GM12878 (cell line): ENCODE data around the gene HIVEP3. TPM values are rescaled to one million over a fixed set of nuclear protein-coding genes. Genes with fewer than 3 reads are reported as not detected.

ENCODE experiments used
- ATAC-seq: fragments of 200-7000 bp; cut with Tn5 transposase; 3 replicates; pipeline ENCODE4 v1.9.1; 2020; ENCODE audit warnings: mild to moderate bottlenecking, moderate library complexity
- BruUV-seq: library from RNA; stranded (reverse); fragments of 400-500 nt; replicated peaks from 2 replicates; lab custom pipeline; 2021; lab: Mats Ljungman, UMichigan
- CTCF ChIA-PET: fragments of 300-600 bp; sonication (Branson Sonifier 250); formaldehyde crosslinking; extraction: SDS; loops from one replicate; lab custom pipeline; 2021; ENCODE audit warnings: inconsistent platforms; lab: Yijun Ruan, JAX
- POLR2A ChIA-PET: fragments of 350-600 bp; formaldehyde crosslinking; extraction: SDS; loops from one replicate; lab custom pipeline; 2021; ENCODE audit warnings: inconsistent platforms; lab: Charles Lee
- RAD21 ChIA-PET: fragments of 300-600 bp; sonication (Branson Sonifier 250); formaldehyde crosslinking; loops from one replicate; lab custom pipeline; 2023; ENCODE audit warnings: antibody characterized with exemption; ENCODE audit not compliant: unreplicated experiment; lab: Charles Lee
- SMC1A ChIA-PET: fragments of 300-600 bp; sonication (Branson Sonifier 250); formaldehyde crosslinking; loops from one replicate; lab custom pipeline; 2023; ENCODE audit not compliant: unreplicated experiment, uncharacterized antibody; lab: Charles Lee
- DNase-seq: peaks from one replicate; pipeline ENCODE4 v3.0.0-alpha.2; 2011; ENCODE audit warnings: low read depth, low spot score
- FAIRE-seq: peaks from 3 replicates; lab custom pipeline; 2011; peaks lifted over from hg19 to GRCh38; lab: Jason Lieb, UNC
- H2AFZ ChIP-seq: 2 replicates; pipeline ENCODE4 v1.6.0; 2011; ENCODE audit warnings: low read depth, low read length, control low read depth; ENCODE audit not compliant: control insufficient read depth
- H3K27ac ChIP-seq: 2 replicates; pipeline ENCODE4 v1.5.1; 2011; ENCODE audit warnings: control low read depth; ENCODE audit not compliant: control insufficient read depth, insufficient read depth
- H3K27me3 ChIP-seq, 2 experiments: replicated peaks in 1 of 2; 2 replicates each; pipeline versions ENCODE4 v1.6.0 to v1.6.1; 2011; ENCODE audit warnings: low read length in 1 of 2; ENCODE audit not compliant: control insufficient read depth in 2 of 2, insufficient read depth in 2 of 2
- H3K36me3 ChIP-seq, 2 experiments: 2 replicates each; pipeline ENCODE4 v1.5.1; 2011; ENCODE audit warnings: low read length in 1 of 2; ENCODE audit not compliant: control insufficient read depth in 2 of 2, insufficient read depth in 2 of 2
- H3K4me1 ChIP-seq: 2 replicates; pipeline ENCODE4 v1.6.1; 2011; ENCODE audit warnings: mild to moderate bottlenecking, low read length, moderate library complexity, mixed read lengths; ENCODE audit not compliant: control insufficient read depth, insufficient read depth
- H3K4me2 ChIP-seq: 2 replicates; pipeline ENCODE4 v1.6.0; 2011; ENCODE audit warnings: control low read depth; ENCODE audit not compliant: control insufficient read depth, insufficient read depth
- H3K4me3 ChIP-seq: fragments of 200-600 bp; sonication (generic); 2 replicates; pipeline ENCODE4 v1.5.1; 2016
- H3K79me2 ChIP-seq: 2 replicates; pipeline ENCODE4 v1.6.0; 2011; ENCODE audit warnings: low read length; ENCODE audit not compliant: control insufficient read depth, insufficient read depth
- H3K9ac ChIP-seq: 2 replicates; pipeline ENCODE4 v1.8.0; 2011; ENCODE audit warnings: low read length, control low read depth, mixed read lengths; ENCODE audit not compliant: control insufficient read depth, insufficient read depth
- H3K9me3 ChIP-seq: replicated peaks from 3 replicates; pipeline ENCODE4 v1.5.1; 2011; ENCODE audit warnings: mild to moderate bottlenecking, low read length; ENCODE audit not compliant: control insufficient read depth, insufficient read depth
- H4K20me1 ChIP-seq: 2 replicates; pipeline ENCODE4 v1.6.0; 2011; ENCODE audit not compliant: control insufficient read depth, insufficient read depth
- ATF2 ChIP-seq: IDR thresholded peaks from 2 replicates; pipeline ENCODE4 v1.6.1; 2012; ENCODE audit warnings: low read length, inconsistent platforms
- ATF3 ChIP-seq: IDR thresholded peaks from 2 replicates; pipeline ENCODE4 v1.6.1; 2011; ENCODE audit warnings: low read depth, mild to moderate bottlenecking, low read length, moderate library complexity, borderline replicate concordance; ENCODE audit errors: extremely low read depth
- BACH1 ChIP-seq: fragments of 450-650 bp; IDR thresholded peaks from 2 replicates; pipeline ENCODE4 v1.6.1; 2017; ENCODE audit warnings: mild to moderate bottlenecking, borderline replicate concordance
- CHD4 ChIP-seq: fragments of 200-600 bp; sonication (generic); IDR thresholded peaks from 2 replicates; pipeline ENCODE4 v1.6.1; 2016; ENCODE audit warnings: mild to moderate bottlenecking
- FOXM1 ChIP-seq: IDR thresholded peaks from 2 replicates; pipeline ENCODE4 v1.6.1; 2012; ENCODE audit warnings: low read depth, mild to moderate bottlenecking, inconsistent platforms, low read length, moderate library complexity
- MEF2A ChIP-seq: IDR thresholded peaks from 2 replicates; pipeline ENCODE4 v1.6.1; 2011; ENCODE audit warnings: low read depth, mild to moderate bottlenecking, low read length, moderate library complexity; ENCODE audit not compliant: insufficient read depth
- PAX8 ChIP-seq: fragments of 450-650 bp; IDR thresholded peaks from 2 replicates; pipeline ENCODE4 v1.6.1; 2017; ENCODE audit warnings: mild to moderate bottlenecking, moderate library complexity
- RB1 ChIP-seq: fragments of 450-650 bp; formaldehyde crosslinking; IDR thresholded peaks from 2 replicates; pipeline ENCODE4 v1.6.1; 2017; ENCODE audit warnings: mild to moderate bottlenecking, borderline replicate concordance
- RFX5 ChIP-seq: IDR thresholded peaks from 2 replicates; pipeline ENCODE4 v1.6.1; 2011; ENCODE audit warnings: low read depth, low read length, improper control_type of control experiment
- SREBF2 ChIP-seq: IDR thresholded peaks from 2 replicates; pipeline ENCODE4 v1.6.1; 2012; ENCODE audit warnings: mild to moderate bottlenecking, low read length
- SRF ChIP-seq, 2 experiments: IDR thresholded peaks; 2 replicates each; pipeline ENCODE4 v1.6.1; 2011; ENCODE audit warnings: low read depth in 2 of 2, low read length in 2 of 2, mild to moderate bottlenecking in 1 of 2, moderate library complexity in 1 of 2
- STAT3 ChIP-seq: IDR thresholded peaks from 2 replicates; pipeline ENCODE4 v1.6.1; 2011; ENCODE audit warnings: low read depth, low read length, improper control_type of control experiment
- TAF1 ChIP-seq: IDR thresholded peaks from 2 replicates; pipeline ENCODE4 v1.6.1; 2011; ENCODE audit warnings: mild to moderate bottlenecking, low read depth, low read length, borderline replicate concordance
- YBX1 ChIP-seq: fragments of 450-650 bp; IDR thresholded peaks from 2 replicates; pipeline ENCODE4 v1.6.1; 2016; ENCODE audit warnings: antibody characterized with exemption
- YY1 ChIP-seq: IDR thresholded peaks from 2 replicates; pipeline ENCODE4 v1.6.1; 2011; ENCODE audit warnings: low read depth, mild to moderate bottlenecking, low read length
- ZNF207 ChIP-seq: fragments of 450-650 bp; IDR thresholded peaks from 2 replicates; pipeline ENCODE4 v1.6.1; 2014; ENCODE audit warnings: antibody characterized with exemption, mild to moderate bottlenecking, borderline replicate concordance
- WGBS: methylation state at CpG from one replicate; pipeline ENCODE4 v1.1.6; 2016; ENCODE audit warnings: low lambda C conversion rate; ENCODE audit not compliant: insufficient replicate concordance, insufficient coverage; ENCODE audit errors: missing lambda C conversion rate; 5-methylcytosine and 5-hydroxymethylcytosine counted together
- in situ Hi-C: fragments of 300-500 bp; cut with MboI; formaldehyde crosslinking; loops from 9 replicates; pipeline ENCODE4 v1.14.3; 2018; ENCODE audit warnings: mixed read lengths
- intact Hi-C: fragments of 100-400 bp; cut with micrococcal nuclease; formaldehyde crosslinking; loops from one replicate; pipeline ENCODE4 v1.14.2; 2022; ENCODE audit not compliant: unreplicated experiment
- polyA plus RNA-seq, 11 experiments: library from polyadenylated mRNA; depleted of rRNA in 4 of 11; unstranded in 6 of 11; stranded (reverse) in 5 of 11; fragments of >200 nt; fragmentation: Nextera tagmentation in 4 of 11; fragmentation: Illumina TruSeq in 1 of 11; extraction: Ambion mirVana in 4 of 11; extraction: Trizol in 1 of 11; gene quantifications; 1 replicate in 1 of 11; 2 replicates in 10 of 11; pipeline versions ENCODE4 v1.2.1 to v1.2.3, GENCODE V29; 2011 to 2016; ENCODE audit warnings: inconsistent platforms in 2 of 11, missing spikeins in 2 of 11, low read depth in 1 of 11
- total RNA-seq, 4 experiments: library from RNA; depleted of rRNA in 3 of 4; stranded (reverse); fragments of >200 nt in 3 of 4; fragmentation: Illumina TruSeq in 1 of 4; extraction: Trizol in 1 of 4; gene quantifications; 2 replicates each; pipeline versions ENCODE4 v1.2.1 to v1.2.3, GENCODE V29; 2013 to 2021
- TF ChIP-seq, protein P1 (sequence below): fragments of 450-650 bp; IDR thresholded peaks from 2 replicates; pipeline ENCODE4 v1.6.1; 2017; ENCODE audit warnings: mild to moderate bottlenecking, moderate library complexity
- TF ChIP-seq, protein P2 (sequence below): IDR thresholded peaks from 2 replicates; pipeline ENCODE4 v1.6.1; 2011; ENCODE audit warnings: borderline replicate concordance, low read depth, mild to moderate bottlenecking, moderate library complexity, low read length; ENCODE audit not compliant: insufficient read depth, poor library complexity, severe bottlenecking

HIVEP3 gene
- total and polyA plus RNA-seq, 10 of the 15 experiments (the other 5 are each of a cell fraction or from before 2014, with no cell fraction given) = 1.8 to 13.6 (median 3.8) TPM

- TF ChIP-seq BACH1 (no peak), PAX8 (no peak), RFX5 (no peak), STAT3 (no peak), SREBF2 (no peak), FOXM1 (no peak), SRF (IDR thresholded peaks at IDR 0.05; ENCODE audit: low read depth in 2 of 2, low read length in 2 of 2) (no peak), YY1 (no peak), ATF3 (no peak), ZNF207 (no peak), YBX1 (no peak), TAF1 (no peak), RB1 (no peak), MEF2A (no peak), CHD4 (no peak), ATF2 (no peak)
- TF ChIP-seq, protein P1, sequence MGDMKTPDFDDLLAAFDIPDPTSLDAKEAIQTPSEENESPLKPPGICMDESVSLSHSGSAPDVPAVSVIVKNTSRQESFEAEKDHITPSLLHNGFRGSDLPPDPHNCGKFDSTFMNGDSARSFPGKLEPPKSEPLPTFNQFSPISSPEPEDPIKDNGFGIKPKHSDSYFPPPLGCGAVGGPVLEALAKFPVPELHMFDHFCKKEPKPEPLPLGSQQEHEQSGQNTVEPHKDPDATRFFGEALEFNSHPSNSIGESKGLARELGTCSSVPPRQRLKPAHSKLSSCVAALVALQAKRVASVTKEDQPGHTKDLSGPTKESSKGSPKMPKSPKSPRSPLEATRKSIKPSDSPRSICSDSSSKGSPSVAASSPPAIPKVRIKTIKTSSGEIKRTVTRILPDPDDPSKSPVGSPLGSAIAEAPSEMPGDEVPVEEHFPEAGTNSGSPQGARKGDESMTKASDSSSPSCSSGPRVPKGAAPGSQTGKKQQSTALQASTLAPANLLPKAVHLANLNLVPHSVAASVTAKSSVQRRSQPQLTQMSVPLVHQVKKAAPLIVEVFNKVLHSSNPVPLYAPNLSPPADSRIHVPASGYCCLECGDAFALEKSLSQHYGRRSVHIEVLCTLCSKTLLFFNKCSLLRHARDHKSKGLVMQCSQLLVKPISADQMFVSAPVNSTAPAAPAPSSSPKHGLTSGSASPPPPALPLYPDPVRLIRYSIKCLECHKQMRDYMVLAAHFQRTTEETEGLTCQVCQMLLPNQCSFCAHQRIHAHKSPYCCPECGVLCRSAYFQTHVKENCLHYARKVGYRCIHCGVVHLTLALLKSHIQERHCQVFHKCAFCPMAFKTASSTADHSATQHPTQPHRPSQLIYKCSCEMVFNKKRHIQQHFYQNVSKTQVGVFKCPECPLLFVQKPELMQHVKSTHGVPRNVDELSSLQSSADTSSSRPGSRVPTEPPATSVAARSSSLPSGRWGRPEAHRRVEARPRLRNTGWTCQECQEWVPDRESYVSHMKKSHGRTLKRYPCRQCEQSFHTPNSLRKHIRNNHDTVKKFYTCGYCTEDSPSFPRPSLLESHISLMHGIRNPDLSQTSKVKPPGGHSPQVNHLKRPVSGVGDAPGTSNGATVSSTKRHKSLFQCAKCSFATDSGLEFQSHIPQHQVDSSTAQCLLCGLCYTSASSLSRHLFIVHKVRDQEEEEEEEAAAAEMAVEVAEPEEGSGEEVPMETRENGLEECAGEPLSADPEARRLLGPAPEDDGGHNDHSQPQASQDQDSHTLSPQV = no peak
- TF ChIP-seq, protein P2, sequence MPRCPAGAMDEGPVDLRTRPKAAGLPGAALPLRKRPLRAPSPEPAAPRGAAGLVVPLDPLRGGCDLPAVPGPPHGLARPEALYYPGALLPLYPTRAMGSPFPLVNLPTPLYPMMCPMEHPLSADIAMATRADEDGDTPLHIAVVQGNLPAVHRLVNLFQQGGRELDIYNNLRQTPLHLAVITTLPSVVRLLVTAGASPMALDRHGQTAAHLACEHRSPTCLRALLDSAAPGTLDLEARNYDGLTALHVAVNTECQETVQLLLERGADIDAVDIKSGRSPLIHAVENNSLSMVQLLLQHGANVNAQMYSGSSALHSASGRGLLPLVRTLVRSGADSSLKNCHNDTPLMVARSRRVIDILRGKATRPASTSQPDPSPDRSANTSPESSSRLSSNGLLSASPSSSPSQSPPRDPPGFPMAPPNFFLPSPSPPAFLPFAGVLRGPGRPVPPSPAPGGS = no peak
- TF ChIP-seq, all 136 proteins: peak for 0
- FAIRE-seq (no peak), DNase-seq (no peak), ATAC-seq (no peak)
- Histone ChIP-seq H3K4me3 (no peak overlapping the region), H3K27me3 (no peaks in the 10 kb centered on the region), H3K27ac (no peak overlapping the region), H3K9ac (no peak overlapping the region), H4K20me1 (no peaks in the 10 kb centered on the region), H3K4me1 (peaks cover 17% of the 10 kb centered on the region), H3K9me3 (no peaks in the 10 kb centered on the region; the same call in 1 of the 3 replicates), H3K79me2 (no peaks in the 10 kb centered on the region), H3K36me3 (no peaks in the 10 kb centered on the region), H2AFZ (no peak overlapping the region), H3K4me2 (no peak overlapping the region)
- POLR2A ChIA-PET = interaction anchor here (1.5 kb wide), 1 partner anchor 18 kb away, joined by 4 read pairs; no protein-coding TSS in a partner anchor
- in situ Hi-C loops (no loop called here), intact Hi-C loops (no loop called here)
- no TSS peak for BruUV-seq
- 54% methylated on average over 3 of the region's 3 CpGs for WGBS
- CTCF ChIA-PET = interaction anchor here (1.7 to 1.8 kb wide), 3 partner anchors 11 to 265 kb away, joined by 4 to 6 read pairs (median 6); partner anchors contain the start of gene HIVEP3
- RAD21 ChIA-PET = no interaction called here
- SMC1A ChIA-PET = interaction anchor here (0.6 to 4.4 kb wide), 6 partner anchors 9 to 57 kb away, joined by 3 to 14 read pairs (median 4); partner anchors contain the start of gene HIVEP3
These were observed 10.3 kb downstream of the HIVEP3 start for GRCh38 chr1:41908288-41908895.
